Right ventricle myocardium inferior (tissue), 1 donor: ENCODE measurements around the gene METTL27. TPM values are rescaled to one million over a fixed set of nuclear protein-coding genes. Genes with fewer than 3 reads are reported as not detected.
"Not testable (repeated sequence)": the region's sequence is repeated elsewhere in the genome, so short reads cannot be mapped to it uniquely, and the experiment has no call there.

Experiments used
- ATAC-seq: fragments of 200-7000 bp; cut with Tn5 transposase; one replicate; pipeline ENCODE4 v1.9.1; 2020; ENCODE audit warnings: mild to moderate bottlenecking, moderate library complexity
- DNase-seq: peaks from one replicate; pipeline ENCODE4 v3.0.0; 2021; ENCODE audit errors: missing footprints
- intact Hi-C: fragments of 100-400 bp; cut with DNase I; formaldehyde crosslinking; loops from one replicate; pipeline ENCODE4 v1.11.0; 2022
- total RNA-seq: library from RNA; stranded (reverse); fragmentation: NEBNext Ultra II Directional; extraction: Animal tissue kit (Norgen Biotek cat#: 25700); gene quantifications from one replicate; pipeline ENCODE4 v1.2.1, GENCODE V29; 2021
- donor health status: DM: no; HTN: yes; CAD: no; lungs with severe emphysema.

METTL27 gene
- total RNA-seq, 1 donor from 2014 or later = 0.27 TPM

DNA sequence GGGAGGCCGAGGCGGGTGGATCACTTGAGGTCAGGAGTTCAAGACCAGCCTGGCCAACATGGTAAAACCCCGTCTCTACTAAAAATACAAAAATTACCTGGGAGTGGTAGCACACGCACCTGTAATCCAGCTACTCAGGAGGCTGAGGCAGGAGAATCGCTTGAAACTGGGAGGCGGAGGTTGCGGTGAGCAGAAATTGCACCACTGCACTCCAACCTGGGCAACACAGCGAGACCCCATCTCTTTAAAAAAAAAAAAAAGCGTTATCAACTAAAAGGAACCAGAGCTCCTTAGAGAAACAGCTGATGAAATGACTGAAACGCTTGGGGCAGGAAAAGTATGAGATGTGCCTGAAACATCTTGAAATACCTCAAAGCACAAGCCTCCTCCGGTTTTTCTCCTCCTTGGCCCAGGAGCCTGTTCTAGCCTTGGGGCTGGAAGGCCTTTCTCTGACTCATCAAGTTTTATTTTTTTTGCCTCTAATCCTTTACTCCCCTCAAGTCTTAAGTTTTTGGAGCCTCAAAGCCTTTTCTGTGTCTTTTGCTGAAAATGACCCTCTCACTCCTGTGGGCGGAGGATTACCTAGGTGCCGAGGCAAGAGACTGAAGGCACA lies 2.6 kb upstream of the METTL27 start:
- ATAC-seq (no peak), DNase-seq (no peak)
- intact Hi-C loops = no loop called here

- intact Hi-C loops = no loop called here
- no peak for DNase-seq
- ATAC-seq = no peak
Observed at GRCh38 chr7:73844131-73844547, 1.8 kb upstream of the METTL27 start.

DNA sequence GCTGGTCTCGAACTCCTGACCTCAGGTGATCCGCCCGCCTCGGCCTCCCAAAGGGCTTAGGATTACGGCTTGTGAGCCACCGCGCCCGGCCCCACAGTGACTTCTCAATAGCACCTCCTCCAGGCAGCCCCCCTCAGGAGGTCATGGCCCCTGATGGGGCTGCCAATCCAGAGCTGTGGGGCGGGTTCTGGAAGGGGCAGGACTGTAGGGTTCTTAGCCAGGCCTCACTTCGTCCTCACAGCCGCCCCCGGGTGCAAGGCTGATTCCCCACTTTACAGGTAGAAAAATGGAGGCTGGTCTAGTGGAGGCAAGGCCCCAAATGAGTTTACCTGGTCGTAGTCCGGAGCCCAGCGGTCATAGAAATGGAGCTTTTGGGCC lies 638 bp downstream of the METTL27 start:
- no peak for DNase-seq
- ATAC-seq = no peak
- intact Hi-C loops = no loop called here

GRCh38 chr7:73840715-73841379 lies 1.5 kb downstream of the METTL27 start:
- no peak for ATAC-seq
- DNase-seq = no peak
- intact Hi-C loops = no loop called here

DNA sequence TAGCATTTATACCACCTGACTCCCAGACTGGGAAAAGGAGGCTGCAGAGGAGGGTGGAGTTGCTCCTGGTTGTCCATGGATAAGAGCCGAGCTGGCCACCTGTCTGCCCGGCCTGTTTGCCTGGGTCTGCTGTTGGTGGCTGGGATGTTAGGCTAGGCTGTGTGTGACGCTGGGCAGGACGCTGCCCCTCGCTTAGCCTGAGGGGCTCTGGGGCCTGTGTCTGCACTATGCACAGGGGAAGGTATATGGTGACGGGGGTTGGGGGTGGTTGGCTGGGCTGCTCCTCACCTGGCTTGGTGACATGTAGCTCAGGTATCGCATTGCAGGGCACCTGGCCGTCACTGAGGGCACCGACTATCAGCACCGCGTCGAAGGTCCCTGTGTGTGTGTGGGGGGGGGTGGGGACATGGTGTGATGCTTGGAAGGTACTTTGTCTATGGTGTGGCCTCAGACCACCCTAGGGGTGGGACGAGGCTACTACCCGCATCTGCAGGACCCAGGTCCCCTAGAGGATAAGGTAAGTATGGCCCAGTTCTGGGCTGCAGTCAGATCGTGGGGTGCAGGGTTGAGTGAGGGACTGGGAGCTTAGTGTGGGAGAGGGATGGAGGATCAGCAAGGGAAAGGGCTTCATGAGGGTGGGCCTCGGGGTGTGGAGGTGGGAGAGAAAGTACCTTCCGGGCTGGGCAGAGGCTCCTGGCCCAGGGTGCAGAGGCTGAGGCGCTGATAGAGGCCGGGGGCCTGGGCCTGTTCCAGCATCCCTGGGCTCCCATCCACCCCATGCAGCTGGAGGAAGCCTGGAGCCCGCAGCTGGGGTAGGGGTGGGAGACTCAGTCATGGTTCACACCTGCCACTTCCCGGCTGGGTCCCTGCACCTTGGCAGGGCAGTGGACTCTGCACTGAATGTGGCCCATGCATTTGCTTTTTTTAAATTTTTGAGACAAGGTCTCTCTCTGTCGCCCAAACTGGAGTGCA lies 2.3 kb downstream of the METTL27 start:
- no peak for ATAC-seq
- intact Hi-C loops = no loop called here

GRCh38 chr7:73839290-73839689 lies 3.0 kb downstream of the METTL27 start:
- no peak for ATAC-seq
- intact Hi-C loops = no loop called here
- no peak for DNase-seq

More for the DNA sequence above, 2.3 kb downstream of the METTL27 start:
- no peak for DNase-seq

GRCh38 chr7:73838642-73839041 lies 3.7 kb downstream of the METTL27 start:
- no peak for ATAC-seq
- intact Hi-C loops = no loop called here
- DNase-seq = no peak

DNA sequence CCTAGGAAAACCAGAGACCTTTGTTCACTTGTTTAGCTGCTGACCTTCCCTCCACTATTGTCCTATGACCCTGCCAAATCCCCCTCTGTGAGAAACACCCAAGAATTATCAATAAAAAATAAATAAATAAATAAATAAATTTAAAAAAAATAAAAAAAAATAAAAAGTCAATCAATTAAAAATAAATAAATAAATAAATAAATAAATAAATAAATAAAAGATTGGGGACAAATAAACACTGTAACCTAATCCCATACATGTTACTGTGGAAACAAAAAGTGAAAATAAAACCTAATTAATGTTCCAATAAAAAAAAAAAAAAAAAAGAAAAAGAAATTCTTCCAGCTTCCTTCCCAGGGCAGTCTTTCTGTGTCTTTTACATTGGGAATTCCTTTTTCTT lies 5.1 kb downstream of the METTL27 start:
- intact Hi-C loops, ATAC-seq, DNase-seq: not testable (repeated sequence)

DNA sequence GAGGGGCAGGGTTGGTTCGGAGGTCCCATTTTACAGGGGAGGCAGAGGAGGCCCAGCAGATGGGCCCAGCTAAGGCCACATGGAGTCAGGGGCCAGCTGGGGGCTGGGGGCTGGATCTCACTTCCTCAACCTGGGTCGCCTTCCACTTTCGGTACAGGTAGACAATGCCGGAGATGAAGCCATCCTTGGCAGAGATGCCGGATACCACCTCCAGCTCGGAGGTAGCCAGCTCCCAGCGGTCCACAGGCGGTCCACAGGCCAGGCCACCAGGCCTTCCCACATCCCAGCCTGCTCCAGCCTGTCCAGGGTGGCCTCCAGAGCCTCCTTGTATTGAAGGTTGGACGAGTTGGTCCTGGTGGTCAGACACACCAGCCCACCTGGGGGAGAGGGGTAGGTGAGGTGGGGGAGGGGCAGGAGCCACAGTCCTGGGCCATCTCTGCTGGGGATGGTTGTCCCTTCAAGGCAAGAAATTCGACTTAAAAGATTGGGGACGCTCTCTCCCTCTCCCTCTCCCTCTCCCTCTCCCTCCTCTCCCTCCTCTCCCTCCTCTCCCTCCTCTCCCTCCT lies 7.6 kb downstream of the METTL27 start:
- intact Hi-C loops = no loop called here
- DNase-seq (no peak), ATAC-seq (no peak)

- intact Hi-C loops = no loop called here
- DNase-seq (no peak), ATAC-seq (no peak)
Observed at GRCh38 chr7:73833251-73833919, 8.9 kb downstream of the METTL27 start.

DNA sequence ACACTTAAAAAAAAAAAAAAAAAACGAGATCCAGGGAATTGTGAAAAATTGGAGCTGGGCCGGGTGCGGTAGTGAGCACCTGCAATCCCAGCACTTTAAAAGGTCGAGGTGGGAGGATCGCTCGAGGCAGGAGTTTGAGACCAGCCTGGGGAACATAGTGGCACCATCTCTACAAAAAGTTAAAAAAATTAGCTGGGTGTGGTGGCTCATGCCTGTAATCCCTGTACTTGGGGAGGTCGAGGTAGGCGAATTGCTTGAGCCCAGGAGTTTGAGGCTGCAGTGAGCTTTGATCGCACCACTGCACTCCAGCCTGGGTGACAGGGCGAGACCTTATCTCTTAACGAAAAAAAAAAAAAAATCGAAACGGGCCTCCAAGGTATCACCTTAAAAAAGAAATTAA lies 9.5 kb downstream of the METTL27 start:
- intact Hi-C loops = no loop called here
- DNase-seq (no peak), ATAC-seq (no peak)

GRCh38 chr7:73831834-73832651 lies 10.3 kb downstream of the METTL27 start:
- DNase-seq (no peak), ATAC-seq (no peak)
- intact Hi-C loops = no loop called here

DNA sequence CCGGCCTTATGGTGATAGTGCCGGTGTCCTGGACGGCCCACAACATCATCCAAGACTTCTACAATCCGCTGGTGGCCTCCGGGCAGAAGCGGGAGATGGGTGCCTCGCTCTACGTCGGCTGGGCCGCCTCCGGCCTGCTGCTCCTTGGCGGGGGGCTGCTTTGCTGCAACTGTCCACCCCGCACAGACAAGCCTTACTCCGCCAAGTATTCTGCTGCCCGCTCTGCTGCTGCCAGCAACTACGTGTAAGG lies 10.8 kb downstream of the METTL27 start:
- intact Hi-C loops = no loop called here
- ATAC-seq = no peak
- no peak for DNase-seq

DNA sequence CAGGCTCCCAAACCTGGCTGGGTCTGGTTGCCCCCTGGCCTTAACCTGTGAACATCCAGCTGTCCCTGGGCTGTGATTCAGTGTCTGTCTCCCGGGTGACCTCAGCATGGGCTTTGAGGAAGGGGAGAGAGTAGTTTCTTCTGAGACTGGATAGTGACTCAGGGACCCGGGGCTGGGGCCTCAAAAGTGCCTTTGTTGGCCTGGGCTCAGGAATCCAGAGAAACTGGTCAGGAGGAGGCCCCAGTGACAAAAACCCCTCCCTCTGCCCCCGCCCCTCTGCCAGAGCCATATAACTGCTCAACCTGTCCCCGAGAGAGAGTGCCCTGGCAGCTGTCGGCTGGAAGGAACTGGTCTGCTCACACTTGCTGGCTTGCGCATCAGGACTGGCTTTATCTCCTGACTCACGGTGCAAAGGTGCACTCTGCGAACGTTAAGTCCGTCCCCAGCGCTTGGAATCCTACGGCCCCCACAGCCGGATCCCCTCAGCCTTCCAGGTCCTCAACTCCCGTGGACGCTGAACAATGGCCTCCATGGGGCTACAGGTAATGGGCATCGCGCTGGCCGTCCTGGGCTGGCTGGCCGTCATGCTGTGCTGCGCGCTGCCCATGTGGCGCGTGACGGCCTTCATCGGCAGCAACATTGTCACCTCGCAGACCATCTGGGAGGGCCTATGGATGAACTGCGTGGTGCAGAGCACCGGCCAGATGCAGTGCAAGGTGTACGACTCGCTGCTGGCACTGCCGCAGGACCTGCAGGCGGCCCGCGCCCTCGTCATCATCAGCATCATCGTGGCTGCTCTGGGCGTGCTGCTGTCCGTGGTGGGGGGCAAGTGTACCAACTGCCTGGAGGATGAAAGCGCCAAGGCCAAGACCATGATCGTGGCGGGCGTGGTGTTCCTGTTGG lies 11.4 kb downstream of the METTL27 start, which contains the start of gene CLDN4:
Gene CLDN4 (plus strand): TSS at position 316 of the 903 bp plus-strand sequence. CDS start 206 bp downstream, at position 522.
- DNase-seq (no peak), ATAC-seq (no peak)
- intact Hi-C loops = no loop called here

DNA sequence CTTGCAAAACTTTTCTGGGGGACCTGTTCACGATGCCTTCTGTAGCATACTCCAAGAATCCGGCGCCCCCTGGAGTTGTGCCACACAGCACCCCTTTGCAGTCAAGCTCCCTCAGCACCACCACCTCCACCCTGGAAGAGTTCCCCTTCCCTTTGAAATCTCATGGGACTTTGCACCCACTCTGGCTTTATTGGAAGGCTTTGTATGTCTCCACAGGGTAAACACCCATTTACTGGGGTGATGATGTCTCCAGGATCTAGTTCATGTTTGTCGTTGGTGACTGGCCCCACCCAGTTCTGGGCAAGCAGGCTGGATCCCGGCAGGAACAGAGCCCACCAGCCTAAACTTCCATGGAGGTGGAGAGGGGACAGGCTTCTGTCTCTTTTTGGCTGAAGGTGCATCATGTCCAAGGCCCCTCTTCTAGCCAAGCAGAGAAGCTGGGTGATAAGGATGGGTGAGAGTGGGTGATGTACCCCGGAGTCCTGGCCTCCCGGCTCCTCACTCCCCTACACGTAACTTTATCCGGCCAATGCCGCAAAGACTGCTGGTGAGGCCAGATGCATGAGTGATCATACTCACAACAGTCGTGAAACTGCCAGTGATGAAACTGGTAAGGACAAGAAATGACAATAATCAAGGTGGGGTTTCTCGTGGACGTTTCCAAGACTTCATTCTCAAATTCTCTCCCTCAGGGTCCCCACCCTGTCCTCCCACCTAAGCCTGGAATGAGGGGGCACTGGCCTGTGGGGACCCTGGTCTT lies 12.2 kb downstream of the METTL27 start:
- intact Hi-C loops = no loop called here
- DNase-seq = no peak

DNA sequence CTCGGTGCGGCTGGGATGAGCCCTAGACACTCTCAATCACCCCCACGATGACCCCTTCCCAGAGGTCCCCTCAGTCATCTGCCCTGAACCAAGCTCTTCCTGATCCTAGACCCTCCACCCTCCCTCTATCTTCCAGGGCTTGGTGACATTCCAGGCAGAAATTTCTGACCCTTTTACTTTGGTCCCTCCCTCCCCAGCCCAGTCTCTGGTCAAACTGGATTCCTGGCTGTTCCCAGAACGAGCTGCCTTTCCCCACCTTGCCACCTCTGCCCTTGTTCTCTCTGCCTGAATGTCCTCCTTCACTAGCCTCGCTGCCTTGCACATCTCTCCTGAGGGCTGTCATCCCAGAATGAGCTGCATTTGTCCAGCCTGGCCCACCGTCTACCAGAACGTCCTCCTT lies 12.8 kb downstream of the METTL27 start:
- no peak for ATAC-seq
- DNase-seq = no peak
- intact Hi-C loops = no loop called here

More for the DNA sequence above, 12.2 kb downstream of the METTL27 start:
- no peak for ATAC-seq

DNA sequence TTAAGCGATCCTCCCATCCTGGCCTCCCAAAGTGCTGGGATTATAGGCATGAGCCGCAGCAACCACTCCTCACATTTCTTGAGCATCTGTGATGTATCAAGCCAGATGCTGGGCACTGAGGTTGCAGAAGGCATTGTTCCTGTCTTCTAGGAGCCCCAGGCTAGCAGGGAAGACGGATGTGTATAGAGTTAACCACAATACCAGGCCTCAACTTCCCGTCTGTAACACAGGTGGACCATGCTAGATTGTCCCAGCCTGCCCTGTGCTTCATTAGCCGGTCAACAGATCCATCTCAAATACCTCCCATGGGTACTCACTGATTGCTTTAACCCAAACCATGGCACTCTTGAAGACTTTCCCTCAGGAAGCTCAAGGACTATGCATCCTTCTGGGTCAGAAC lies 13.3 kb downstream of the METTL27 start:
- ATAC-seq (no peak), DNase-seq (no peak)
- intact Hi-C loops = no loop called here
